HG03432 (cell line): ENCODE data around the gene NANOS2.
A peak's percentile ranks its signal among the peaks of the same experiment; 100 is the strongest.

Source experiments
- ATAC-seq: cut with Tn5 transposase; IDR thresholded peaks from one replicate; pipeline ENCODE4 v1.9.1; 2021; ENCODE audit warnings: mild to moderate bottlenecking, moderate library complexity; ENCODE audit not compliant: unreplicated experiment

NANOS2 gene

DNA sequence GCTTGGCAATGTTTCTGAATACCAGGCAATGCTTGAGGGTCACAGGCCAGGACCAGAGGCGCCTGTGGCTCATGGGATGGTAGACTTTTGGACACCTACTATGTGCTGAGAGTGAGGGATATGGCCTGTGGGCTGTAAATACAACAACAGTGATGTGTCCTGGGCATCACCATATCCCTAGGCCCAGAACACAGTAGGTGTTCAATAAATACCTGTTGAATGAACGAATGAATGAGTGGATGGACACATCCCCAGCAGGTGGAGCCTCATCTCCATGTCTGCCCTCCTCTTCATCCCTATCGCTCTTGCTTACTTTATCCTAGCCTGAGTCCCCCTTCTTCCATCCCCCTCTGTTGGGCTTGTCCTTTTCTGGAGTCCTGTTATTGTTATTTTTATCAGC lies 16.5 kb upstream of the NANOS2 start:
- no peak for ATAC-seq

DNA sequence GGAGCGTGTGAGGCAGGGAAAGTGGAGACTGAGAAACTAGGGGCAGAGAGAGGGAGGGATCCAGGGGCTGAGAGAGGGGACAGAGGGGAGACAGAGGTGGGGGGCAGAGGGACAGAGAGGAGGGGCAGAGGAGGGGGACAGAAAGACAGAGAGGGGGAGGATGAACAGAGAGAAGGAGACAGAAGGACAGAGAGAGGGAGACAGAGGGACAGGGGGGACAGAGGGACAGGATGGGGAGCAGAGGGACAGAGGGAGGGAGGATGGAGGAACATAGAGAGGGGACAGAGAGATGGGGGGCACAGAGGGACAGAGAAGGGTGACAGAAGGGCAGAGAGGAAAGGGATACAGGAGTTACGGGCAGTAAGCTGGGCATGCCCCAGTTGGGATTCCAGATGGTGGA lies 14.7 kb upstream of the NANOS2 start:
- ATAC-seq = no peak

DNA sequence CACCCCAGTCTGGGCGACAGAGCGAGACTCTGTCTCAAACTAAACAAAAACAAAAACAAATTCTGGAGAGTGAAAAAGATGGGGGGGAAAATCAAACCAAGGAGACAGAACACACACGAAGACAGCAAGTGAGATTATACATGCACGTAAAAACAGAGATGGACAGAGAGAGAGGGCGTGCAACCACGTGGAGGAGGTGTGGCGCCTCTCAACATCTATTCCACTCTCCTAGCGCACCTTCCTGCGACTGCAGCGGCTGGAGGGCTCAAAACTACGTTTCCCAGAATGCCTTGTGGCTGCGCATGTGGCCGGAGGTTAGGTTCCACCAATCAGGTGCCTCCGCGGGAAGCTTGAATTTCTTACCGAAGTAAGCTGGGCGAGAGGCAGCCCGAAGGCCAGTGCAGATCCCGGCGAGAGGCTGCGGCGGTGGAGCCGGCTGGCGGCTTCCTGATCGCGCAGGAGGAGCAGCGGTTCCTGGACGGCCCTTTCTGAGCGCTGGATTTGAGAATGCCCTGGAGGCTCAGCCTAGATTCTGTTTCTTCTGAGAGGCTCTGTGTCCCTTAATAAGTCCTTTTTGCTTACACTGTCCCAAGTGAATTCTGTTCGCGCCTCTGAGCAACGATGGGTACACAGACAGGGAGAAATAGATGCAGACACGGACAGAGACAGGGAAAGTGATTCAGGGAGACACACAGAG lies 13.1 kb upstream of the NANOS2 start:
- peak; percentile 69 for ATAC-seq

- ATAC-seq = no peak
Observed at GRCh38 chr19:45924891-45925447, 10.4 kb upstream of the NANOS2 start.

GRCh38 chr19:45922281-45922680 lies 7.7 kb upstream of the NANOS2 start:
- ATAC-seq = no peak

GRCh38 chr19:45920458-45920857 lies 5.9 kb upstream of the NANOS2 start:
- no peak for ATAC-seq

- ATAC-seq = no peak
Observed at GRCh38 chr19:45919678-45920077, 5.1 kb upstream of the NANOS2 start.

- ATAC-seq = no peak
Observed at GRCh38 chr19:45918721-45919120, 4.1 kb upstream of the NANOS2 start.

DNA sequence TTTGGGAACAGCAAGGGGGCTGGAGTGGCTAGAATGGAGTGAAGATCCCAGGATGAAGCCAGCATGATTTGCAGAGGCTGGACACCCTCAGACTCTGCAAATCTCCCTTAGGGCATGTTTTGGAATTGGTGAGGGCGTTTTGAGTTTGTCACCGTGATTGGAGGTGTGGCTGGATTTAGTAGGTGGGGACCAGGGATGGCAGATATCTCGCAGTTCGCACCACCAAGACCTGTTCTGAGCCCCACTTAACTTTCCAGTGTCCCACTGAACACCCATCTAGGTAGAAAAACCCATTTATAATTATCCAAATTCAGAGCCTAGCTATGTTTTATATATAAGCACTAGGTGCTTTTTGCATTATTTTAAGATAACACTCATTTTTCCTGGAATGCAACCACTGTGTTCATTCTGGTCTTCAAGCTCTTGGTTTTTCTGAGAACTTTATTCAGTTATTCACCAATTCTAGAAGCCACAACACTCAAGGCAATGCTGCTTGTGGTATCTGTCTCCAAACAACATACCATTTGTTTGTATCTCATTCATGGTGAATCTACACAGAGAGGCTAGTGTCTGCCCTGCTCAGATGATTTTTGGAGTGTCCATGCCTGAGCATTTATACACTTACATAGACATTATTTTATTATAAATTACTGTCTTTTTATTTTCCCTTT lies 3.0 kb upstream of the NANOS2 start:
- no peak for ATAC-seq

- no peak for ATAC-seq
Observed at GRCh38 chr19:45911291-45911690, 3.3 kb downstream of the NANOS2 start.

DNA sequence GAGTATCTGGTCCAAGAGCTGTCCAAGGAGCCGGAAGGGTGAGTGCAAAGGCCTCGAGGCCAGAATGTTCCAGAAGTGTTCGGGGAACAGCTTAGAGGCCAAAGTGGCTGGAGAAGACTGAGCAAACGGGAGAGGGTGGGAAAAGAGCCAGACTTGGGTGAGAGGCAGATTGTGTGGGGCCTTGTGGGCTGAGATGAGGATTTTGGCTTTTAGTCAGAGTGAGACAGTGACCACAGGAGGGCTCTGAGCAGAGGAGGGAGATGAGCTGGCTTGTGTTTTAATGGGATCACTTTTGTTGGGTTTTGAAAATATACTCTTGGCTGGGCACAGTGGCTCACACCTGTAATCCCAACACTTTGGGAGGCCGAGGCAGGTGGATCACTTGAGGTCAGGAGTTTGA lies 5.6 kb downstream of the NANOS2 start:
- no peak for ATAC-seq

DNA sequence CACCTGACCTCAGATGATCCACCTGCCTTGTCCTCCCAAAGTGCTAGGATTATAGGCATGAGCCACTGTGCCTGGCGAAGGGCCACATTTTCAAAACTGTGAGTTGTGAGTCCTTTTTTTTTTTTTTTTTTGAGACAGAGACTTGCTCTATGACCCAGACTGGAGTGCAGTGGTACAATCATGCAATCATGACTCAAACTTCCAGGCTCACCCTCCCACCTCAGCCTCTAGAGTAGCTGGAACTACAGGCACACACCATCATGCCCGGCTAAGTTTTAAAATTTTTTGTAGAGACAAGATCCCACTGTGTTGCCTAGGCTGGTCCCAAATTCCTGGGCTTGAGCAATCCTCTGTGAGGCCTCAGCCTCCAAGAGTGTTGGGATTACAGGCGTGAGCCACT lies 8.4 kb downstream of the NANOS2 start:
- no peak for ATAC-seq

- ATAC-seq = no peak
Observed at GRCh38 chr19:45905011-45905410, 9.6 kb downstream of the NANOS2 start.

DNA sequence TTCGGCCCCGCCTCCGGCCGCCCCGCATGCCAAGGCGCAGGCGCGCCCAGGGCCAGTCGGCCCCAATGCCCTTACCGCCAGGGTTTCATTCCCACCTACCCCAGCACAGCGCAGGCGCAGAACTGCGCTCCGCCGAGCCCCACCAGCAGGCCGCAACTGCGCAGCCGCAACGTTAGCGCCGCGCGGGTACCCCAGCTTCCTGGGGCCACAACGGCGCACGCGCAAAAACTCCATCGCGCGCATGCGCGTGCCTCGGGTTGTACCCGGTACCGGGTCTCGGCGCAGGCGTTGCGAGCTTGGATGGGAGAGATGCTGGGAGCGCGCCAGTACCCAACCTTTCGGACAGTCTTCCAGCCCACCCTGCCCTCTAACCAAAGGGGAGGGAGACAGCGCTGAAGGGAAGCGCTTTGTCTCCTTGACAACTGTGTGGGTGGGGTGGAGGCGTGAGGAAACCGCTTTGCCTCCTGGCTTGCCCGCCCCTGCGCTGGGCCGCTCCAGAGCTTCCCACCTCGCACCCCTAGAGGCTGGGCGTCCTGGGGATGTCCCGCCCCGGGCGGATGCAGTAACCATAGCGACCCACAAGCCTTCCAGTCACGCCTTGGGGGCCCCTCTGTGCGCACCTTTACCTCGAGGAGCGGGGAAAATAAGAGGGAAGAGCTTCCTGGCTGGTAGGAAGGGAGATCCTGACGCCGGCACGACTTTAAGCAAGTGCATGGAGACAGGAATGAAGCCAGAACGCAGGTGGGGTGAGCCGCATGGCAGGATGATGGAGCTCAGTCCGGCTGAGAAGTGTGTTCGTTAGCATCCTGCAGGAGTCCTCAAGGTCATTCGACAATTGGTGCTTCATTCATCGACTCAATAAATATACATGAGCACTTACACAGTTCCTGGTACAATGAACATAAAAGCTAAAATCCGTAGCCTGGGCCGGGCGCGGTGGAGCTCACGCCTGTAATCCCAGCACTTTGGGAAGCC lies 11.6 kb downstream of the NANOS2 start:
- ATAC-seq = peak; percentile 77

- ATAC-seq = no peak
Observed at GRCh38 chr19:45901912-45902650, 12.5 kb downstream of the NANOS2 start, which contains the start of gene MYPOP. Gene MYPOP (minus strand): TSS chr19:45902613. CDS start chr19:45901773, 840 bp downstream.

DNA sequence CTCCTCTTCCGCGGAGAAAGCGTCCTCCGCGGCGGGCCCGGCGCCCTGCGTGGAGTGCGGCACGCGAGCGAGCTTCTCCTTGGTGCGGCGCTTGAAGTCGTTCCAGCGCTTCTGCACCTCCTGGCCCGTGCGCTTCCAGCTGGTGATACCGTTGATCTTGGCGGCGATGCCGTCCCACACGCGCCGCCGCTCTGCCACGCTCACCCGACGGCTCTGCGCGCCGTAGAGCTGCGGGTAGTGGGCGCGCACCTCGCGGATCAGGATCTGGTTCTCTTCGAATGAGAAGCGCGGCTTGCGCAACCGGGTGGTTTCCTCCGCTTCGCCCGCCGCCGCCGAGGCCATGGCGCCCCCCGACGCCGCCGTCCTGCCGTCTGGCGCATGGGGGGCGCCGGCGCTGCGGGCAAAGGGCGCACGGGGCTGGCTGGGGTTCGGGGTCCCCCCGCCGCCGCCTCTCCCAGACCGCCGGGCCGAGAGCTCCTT lies 13.1 kb downstream of the NANOS2 start:
- ATAC-seq = no peak

GRCh38 chr19:45900738-45901431 lies 13.7 kb downstream of the NANOS2 start:
- ATAC-seq = no peak

- ATAC-seq = no peak
Observed at GRCh38 chr19:45899919-45900589, 14.5 kb downstream of the NANOS2 start.

GRCh38 chr19:45899253-45899652 lies 15.3 kb downstream of the NANOS2 start:
- no peak for ATAC-seq
